Keratinocyte (primary cell): ENCODE results near the gene STX16. TPM values are rescaled to one million over a fixed set of nuclear protein-coding genes. Genes with fewer than 3 reads are reported as not detected.

ENCODE experiments used
- DNase-seq: peaks from one replicate; pipeline ENCODE4 v3.0.0-alpha.2; 2011; ENCODE audit warnings: low read depth, missing footprints, low spot score
- FAIRE-seq: peaks from 2 replicates; lab custom pipeline; 2011; peaks lifted over from hg19 to GRCh38; lab: Jason Lieb, UNC
- H2AFZ ChIP-seq: 2 replicates; pipeline ENCODE4 v1.6.0; 2012; ENCODE audit warnings: low read length, control low read depth, inconsistent platforms; ENCODE audit not compliant: control insufficient read depth
- H3K27ac ChIP-seq: 2 replicates; pipeline ENCODE4 v1.5.1; 2011; ENCODE audit warnings: low read length; ENCODE audit not compliant: control insufficient read depth, insufficient read depth
- H3K27me3 ChIP-seq: 3 replicates; pipeline ENCODE4 v1.6.0; 2011; ENCODE audit warnings: low read length; ENCODE audit not compliant: control insufficient read depth, insufficient read depth; ENCODE audit errors: extremely low read depth
- H3K36me3 ChIP-seq, 2 experiments: 2 replicates in 1 of 2; 3 replicates in 1 of 2; pipeline ENCODE4 v1.5.1; 2011; ENCODE audit warnings: low read length in 2 of 2, mild to moderate bottlenecking in 1 of 2; ENCODE audit not compliant: control insufficient read depth in 2 of 2, insufficient read depth in 2 of 2; ENCODE audit errors: extremely low read depth in 1 of 2
- H3K4me1 ChIP-seq: 3 replicates; pipeline ENCODE4 v1.5.1; 2011; ENCODE audit warnings: low read length; ENCODE audit not compliant: control insufficient read depth, insufficient read depth; ENCODE audit errors: extremely low read depth
- H3K4me2 ChIP-seq: 3 replicates; pipeline ENCODE4 v1.6.0; 2011; ENCODE audit warnings: low read depth, low read length; ENCODE audit not compliant: control insufficient read depth, insufficient read depth; ENCODE audit errors: extremely low read depth
- H3K4me3 ChIP-seq, 3 experiments: fragments of 200-600 bp in 1 of 3; sonication (generic) in 1 of 3; 2 replicates in 2 of 3; 3 replicates in 1 of 3; pipeline ENCODE4 v1.5.1; 2011 to 2016; ENCODE audit warnings: low read length in 3 of 3, mild to moderate bottlenecking in 3 of 3, control low read depth in 2 of 3, inconsistent platforms in 1 of 3, low read depth in 1 of 3, mixed read lengths in 1 of 3, mixed run types in 1 of 3, moderate library complexity in 1 of 3; ENCODE audit not compliant: control insufficient read depth in 2 of 3, insufficient read depth in 2 of 3; ENCODE audit errors: extremely low read depth in 1 of 3
- H3K79me2 ChIP-seq: 2 replicates; pipeline ENCODE4 v1.6.0; 2012; ENCODE audit warnings: low read length; ENCODE audit not compliant: control insufficient read depth, insufficient read depth
- H3K9ac ChIP-seq: 3 replicates; pipeline ENCODE4 v1.6.0; 2011; ENCODE audit warnings: low read length; ENCODE audit not compliant: control insufficient read depth, insufficient read depth; ENCODE audit errors: extremely low read depth
- H3K9me1 ChIP-seq: 3 replicates; pipeline ENCODE4 v1.6.0; 2011; ENCODE audit warnings: low read length; ENCODE audit not compliant: control insufficient read depth, insufficient read depth; ENCODE audit errors: extremely low read depth
- H3K9me3 ChIP-seq: 2 replicates; pipeline ENCODE4 v1.5.1; 2012; ENCODE audit warnings: low read depth, low read length; ENCODE audit not compliant: control insufficient read depth
- H4K20me1 ChIP-seq: 3 replicates; pipeline ENCODE4 v1.6.0; 2011; ENCODE audit warnings: low read length; ENCODE audit not compliant: control insufficient read depth, insufficient read depth; ENCODE audit errors: extremely low read depth
- CTCF ChIP-seq, 3 experiments: IDR thresholded peaks in 1 of 3; conservative IDR thresholded peaks in 1 of 3; optimal IDR thresholded peaks in 1 of 3; 2 replicates in 2 of 3; 3 replicates in 1 of 3; pipeline versions ENCODE3 to v1.5.1; 2011; ENCODE audit warnings: low read length in 3 of 3, mild to moderate bottlenecking in 3 of 3, moderate library complexity in 2 of 3, control low read depth in 1 of 3, inconsistent platforms in 1 of 3; ENCODE audit not compliant: insufficient read depth in 2 of 3; ENCODE audit errors: extremely low read depth in 1 of 3
- EZH2 ChIP-seq: IDR thresholded peaks from one replicate; pipeline ENCODE4 v1.6.1; 2012; ENCODE audit warnings: inconsistent platforms, mild to moderate bottlenecking, low read length, moderate library complexity
- dilution Hi-C: fragments of 300-500 bp; cut with MboI; formaldehyde crosslinking; loops from one replicate; pipeline ENCODE4 v1.7.0; 2020; ENCODE audit warnings: low sequenced_read_pairs; ENCODE audit not compliant: extremely low pct_ligation_motif_present
- polyA plus RNA-seq, 5 experiments: library from polyadenylated mRNA; depleted of rRNA in 3 of 5; stranded (reverse) in 3 of 5; stranded (forward) in 1 of 5; unstranded in 1 of 5; fragments of >200 nt; gene quantifications; 1 replicate in 1 of 5; 2 replicates in 3 of 5; 3 replicates in 1 of 5; pipeline versions ENCODE4 v1.2.1 to v1.2.3, GENCODE V29; 2011 to 2012; ENCODE audit warnings: missing spikeins in 2 of 5, low read depth in 1 of 5, low replicate concordance in 1 of 5

STX16 gene
- polyA plus RNA-seq, 1 donor (not counting 4 experiments of a cell fraction or from before 2014, with no cell fraction given), result 69.7 TPM

GRCh38 chr20:58603721-58604120, 47.4 kb upstream of the STX16 start:
- H3K79me2 ChIP-seq, result no peaks in the 10 kb centered on the region
- H3K9me1 ChIP-seq, result no peaks in the 10 kb centered on the region
- no peaks in the 10 kb centered on the region for H3K9me3 ChIP-seq
- no peak for DNase-seq
- no peaks in the 10 kb centered on the region for H3K4me1 ChIP-seq
- H3K36me3 ChIP-seq, result no peaks in the 10 kb centered on the region
- H3K9ac ChIP-seq, result no peak overlapping the region
- no peak overlapping the region for H3K4me3 ChIP-seq
- H3K27ac ChIP-seq, result no peak overlapping the region
- dilution Hi-C loops, result no loop called here
- no peaks in the 10 kb centered on the region for H4K20me1 ChIP-seq
- H3K4me2 ChIP-seq, result no peak overlapping the region
- H2AFZ ChIP-seq, result no peak overlapping the region
- FAIRE-seq, result no peak
- no peak for TF ChIP-seq EZH2
- TF ChIP-seq CTCF (optimal IDR thresholded peaks at IDR 0.05 in 1 of 3, IDR thresholded peaks at IDR 0.05 in 1 of 3, conservative IDR thresholded peaks at IDR 0.05 in 1 of 3; ENCODE audit: extremely low read depth in 1 of 3, insufficient read depth in 2 of 3, low read length in 3 of 3), result no peak
- peaks cover 24% of the 10 kb centered on the region for H3K27me3 ChIP-seq

DNA sequence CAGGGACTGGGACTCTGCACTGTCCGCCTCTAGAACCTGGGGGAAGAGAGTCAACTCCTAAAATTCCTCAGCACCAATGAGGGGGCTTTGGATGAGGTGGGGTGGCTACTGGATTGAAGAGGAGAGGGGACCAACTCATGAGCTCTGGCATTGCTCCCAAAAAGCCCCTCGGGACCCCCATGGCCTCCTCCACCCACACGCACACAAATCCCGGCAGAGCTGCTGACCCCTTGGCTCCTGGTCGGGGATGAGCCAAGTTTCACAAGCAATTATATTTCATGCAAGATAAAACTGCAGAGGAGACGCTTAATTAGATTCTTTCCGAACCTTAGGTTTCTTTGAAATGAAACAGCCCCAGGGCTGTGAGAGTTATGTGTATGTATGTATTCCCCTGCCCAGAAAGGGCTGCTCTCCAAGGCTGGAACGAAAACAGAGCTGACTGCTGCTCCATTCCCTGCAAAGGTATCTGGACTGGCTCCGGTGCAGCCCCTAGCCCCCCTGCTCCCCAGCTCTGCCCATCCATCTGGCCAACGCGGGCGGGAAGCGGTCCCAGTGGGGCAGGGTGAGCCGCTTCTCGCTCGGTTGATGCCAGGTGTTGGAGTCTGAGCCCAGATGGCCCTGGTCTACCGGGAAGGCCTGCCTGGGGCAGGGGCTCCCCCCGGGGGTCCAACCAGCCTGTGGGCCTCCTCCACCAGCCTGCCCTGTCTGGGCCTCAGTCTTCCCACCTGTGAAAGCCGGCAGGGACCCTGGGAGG, 46.8 kb upstream of the STX16 start:
- no peak overlapping the region for H3K27ac ChIP-seq
- no peaks in the 10 kb centered on the region for H4K20me1 ChIP-seq
- no peaks in the 10 kb centered on the region for H3K9me1 ChIP-seq
- no peaks in the 10 kb centered on the region for H3K9me3 ChIP-seq
- H3K4me2 ChIP-seq, result no peak overlapping the region
- no peak overlapping the region for H3K9ac ChIP-seq
- no peaks in the 10 kb centered on the region for H3K4me1 ChIP-seq
- FAIRE-seq (no peak), DNase-seq (no peak)
- no peak overlapping the region for H2AFZ ChIP-seq
- H3K4me3 ChIP-seq, result no peak overlapping the region
- dilution Hi-C loops, result no loop called here
- TF ChIP-seq EZH2, result no peak
- peaks cover 24% of the 10 kb centered on the region for H3K27me3 ChIP-seq
- H3K36me3 ChIP-seq, result no peaks in the 10 kb centered on the region
- H3K79me2 ChIP-seq, result no peaks in the 10 kb centered on the region
